CD4-positive, alpha-beta T cell (primary cell): ENCODE results near the gene GTSE1. TPM values are rescaled to one million over a fixed set of nuclear protein-coding genes. Genes with fewer than 3 reads are reported as not detected.

Experiments
- ATAC-seq: fragments of 200-7000 bp; cut with Tn5 transposase; one replicate; pipeline ENCODE4 v1.10.0; 2022; ENCODE audit warnings: mild to moderate bottlenecking; ENCODE audit not compliant: poor library complexity
- CTCF ChIA-PET: fragments of 350-600 bp; sonication (Branson Sonifier 250); formaldehyde crosslinking; loops from one replicate; lab custom pipeline; 2021; ENCODE audit warnings: antibody characterized with exemption, inconsistent platforms; lab: Charles Lee
- POLR2A ChIA-PET: fragments of 350-600 bp; sonication (Branson Sonifier 250); formaldehyde crosslinking; loops from one replicate; lab custom pipeline; 2021; ENCODE audit warnings: antibody characterized with exemption, inconsistent platforms; lab: Charles Lee
- DNase-seq, 14 experiments: peaks; one replicate each; pipeline ENCODE4 v3.0.0-alpha.2; 2013 to 2020; ENCODE audit warnings: mixed read lengths in 2 of 14
- H3K27ac ChIP-seq, 2 donors: one replicate each; pipeline versions ENCODE4 v1.5.1 to v1.7.0; 2013; ENCODE audit warnings: low read length in 2 of 2, low read depth in 1 of 2, mild to moderate bottlenecking in 1 of 2
- H3K27me3 ChIP-seq, 2 experiments: 1 replicate in 1 of 2; 2 replicates in 1 of 2; pipeline versions ENCODE4 v1.6.1 to v1.7.0; 2013; ENCODE audit warnings: low read length in 2 of 2, control low read depth in 1 of 2, mild to moderate bottlenecking in 1 of 2, moderate library complexity in 1 of 2; ENCODE audit not compliant: insufficient read depth in 2 of 2, control insufficient read depth in 1 of 2
- H3K36me3 ChIP-seq: one replicate; pipeline ENCODE4 v1.6.1; 2013; ENCODE audit warnings: low read length, control low read depth; ENCODE audit not compliant: insufficient read depth
- H3K4me1 ChIP-seq: one replicate; pipeline ENCODE4 v1.6.1; 2013; ENCODE audit warnings: low read length, control low read depth; ENCODE audit not compliant: insufficient read depth
- H3K4me3 ChIP-seq: one replicate; pipeline ENCODE4 v1.5.1; 2013; ENCODE audit warnings: mild to moderate bottlenecking, low read length, moderate library complexity
- H3K9me3 ChIP-seq, 2 experiments: 1 replicate in 1 of 2; 2 replicates in 1 of 2; pipeline versions ENCODE4 v1.6.1 to v1.7.0; 2013; ENCODE audit warnings: low read length in 2 of 2, mild to moderate bottlenecking in 2 of 2, control low read depth in 1 of 2, moderate library complexity in 1 of 2; ENCODE audit not compliant: control insufficient read depth in 1 of 2, insufficient read depth in 1 of 2
- H3K27ac Mint-ChIP-seq: one replicate; pipeline ENCODE4 v1.8.0; 2020; ENCODE audit warnings: mixed read lengths
- H3K27me3 Mint-ChIP-seq: one replicate; pipeline ENCODE4 v1.8.0; 2021; ENCODE audit warnings: mixed read lengths
- H3K36me3 Mint-ChIP-seq: one replicate; pipeline ENCODE4 v1.8.0; 2021; ENCODE audit warnings: low read depth, mixed read lengths
- H3K4me1 Mint-ChIP-seq: one replicate; pipeline ENCODE4 v1.8.0; 2021; ENCODE audit warnings: low read depth, mixed read lengths
- H3K4me3 Mint-ChIP-seq: one replicate; pipeline ENCODE4 v1.8.0; 2020; ENCODE audit warnings: mild to moderate bottlenecking, mixed read lengths
- H3K9me3 Mint-ChIP-seq: one replicate; pipeline ENCODE4 v1.8.0; 2020; ENCODE audit warnings: mixed read lengths
- intact Hi-C, 2 experiments: fragments of 100-400 bp; cut with DNase I in 1 of 2; cut with micrococcal nuclease in 1 of 2; formaldehyde crosslinking; loops; one replicate each; pipeline versions ENCODE4 v1.15.1 to v1.9.0; 2023 to 2025; cut with DNase I, micrococcal nuclease
- total RNA-seq, 174 experiments: library from RNA in 2 of 174; stranded (reverse) in 2 of 174; gene quantifications; one replicate each; pipeline ENCODE4 v1.2.3 and lab custom pipeline; 2021 to 2026
- TF ChIP-seq, protein P1 (sequence below): fragments of 200-600 bp; IDR thresholded peaks from one replicate; pipeline ENCODE4 v1.8.0; 2022; ENCODE audit warnings: antibody characterized with exemption, mild to moderate bottlenecking

GTSE1 gene
- total RNA-seq, 2 experiments from 2014 or later = 0.14 to 0.89 TPM

DNA sequence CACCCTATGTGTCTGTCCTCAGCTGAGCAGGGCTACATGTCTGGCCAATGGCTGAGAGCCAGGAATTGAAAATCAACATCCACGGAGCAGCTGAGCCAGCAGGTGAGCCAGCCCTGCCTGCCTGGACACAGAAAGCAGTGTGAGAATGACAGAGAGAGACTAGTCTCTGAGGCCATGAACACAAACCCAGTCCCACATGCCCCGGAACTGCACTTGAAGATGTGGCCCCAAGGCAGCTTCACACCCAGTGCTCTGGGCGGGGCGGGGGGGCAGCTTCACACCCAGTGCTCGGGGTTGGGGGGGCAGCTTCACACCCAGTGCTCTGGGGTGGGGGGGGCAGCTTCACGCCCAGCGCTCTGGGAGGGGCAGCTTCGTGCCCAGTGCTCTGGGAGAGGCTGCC, 76.5 kb downstream of the GTSE1 start:
- CTCF ChIA-PET = no interaction called here
- H3K4me3 ChIP-seq = no peak overlapping the region
- TF ChIP-seq, protein P1, sequence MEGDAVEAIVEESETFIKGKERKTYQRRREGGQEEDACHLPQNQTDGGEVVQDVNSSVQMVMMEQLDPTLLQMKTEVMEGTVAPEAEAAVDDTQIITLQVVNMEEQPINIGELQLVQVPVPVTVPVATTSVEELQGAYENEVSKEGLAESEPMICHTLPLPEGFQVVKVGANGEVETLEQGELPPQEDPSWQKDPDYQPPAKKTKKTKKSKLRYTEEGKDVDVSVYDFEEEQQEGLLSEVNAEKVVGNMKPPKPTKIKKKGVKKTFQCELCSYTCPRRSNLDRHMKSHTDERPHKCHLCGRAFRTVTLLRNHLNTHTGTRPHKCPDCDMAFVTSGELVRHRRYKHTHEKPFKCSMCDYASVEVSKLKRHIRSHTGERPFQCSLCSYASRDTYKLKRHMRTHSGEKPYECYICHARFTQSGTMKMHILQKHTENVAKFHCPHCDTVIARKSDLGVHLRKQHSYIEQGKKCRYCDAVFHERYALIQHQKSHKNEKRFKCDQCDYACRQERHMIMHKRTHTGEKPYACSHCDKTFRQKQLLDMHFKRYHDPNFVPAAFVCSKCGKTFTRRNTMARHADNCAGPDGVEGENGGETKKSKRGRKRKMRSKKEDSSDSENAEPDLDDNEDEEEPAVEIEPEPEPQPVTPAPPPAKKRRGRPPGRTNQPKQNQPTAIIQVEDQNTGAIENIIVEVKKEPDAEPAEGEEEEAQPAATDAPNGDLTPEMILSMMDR = no peak
- Mint-ChIP-seq H3K4me3 (no peak overlapping the region), H3K27ac (no peak overlapping the region), H3K4me1 (peaks cover 44% of the 10 kb centered on the region), H3K9me3 (peaks cover 2% of the 10 kb centered on the region), H3K27me3 (no peaks in the 10 kb centered on the region), H3K36me3 (no peaks in the 10 kb centered on the region)
- peaks cover 47% of the 10 kb centered on the region for H3K4me1 ChIP-seq
- no peaks in the 10 kb centered on the region for H3K36me3 ChIP-seq
- no peak for ATAC-seq
- POLR2A ChIA-PET = no interaction called here
- DNase-seq = peak in 3 of 14 experiments; percentile 43 to 53 (median 46)
- no peaks in the 10 kb centered on the region for H3K27me3 ChIP-seq
- peaks cover 12 to 36% of the 10 kb centered on the region in 2 experiments for H3K9me3 ChIP-seq
- intact Hi-C loops = loop anchor here in 1 of 2 experiments (5.0 kb wide), 1 partner anchor 64 kb away; no protein-coding TSS in a partner anchor
- H3K27ac ChIP-seq = no peak overlapping the region

DNA sequence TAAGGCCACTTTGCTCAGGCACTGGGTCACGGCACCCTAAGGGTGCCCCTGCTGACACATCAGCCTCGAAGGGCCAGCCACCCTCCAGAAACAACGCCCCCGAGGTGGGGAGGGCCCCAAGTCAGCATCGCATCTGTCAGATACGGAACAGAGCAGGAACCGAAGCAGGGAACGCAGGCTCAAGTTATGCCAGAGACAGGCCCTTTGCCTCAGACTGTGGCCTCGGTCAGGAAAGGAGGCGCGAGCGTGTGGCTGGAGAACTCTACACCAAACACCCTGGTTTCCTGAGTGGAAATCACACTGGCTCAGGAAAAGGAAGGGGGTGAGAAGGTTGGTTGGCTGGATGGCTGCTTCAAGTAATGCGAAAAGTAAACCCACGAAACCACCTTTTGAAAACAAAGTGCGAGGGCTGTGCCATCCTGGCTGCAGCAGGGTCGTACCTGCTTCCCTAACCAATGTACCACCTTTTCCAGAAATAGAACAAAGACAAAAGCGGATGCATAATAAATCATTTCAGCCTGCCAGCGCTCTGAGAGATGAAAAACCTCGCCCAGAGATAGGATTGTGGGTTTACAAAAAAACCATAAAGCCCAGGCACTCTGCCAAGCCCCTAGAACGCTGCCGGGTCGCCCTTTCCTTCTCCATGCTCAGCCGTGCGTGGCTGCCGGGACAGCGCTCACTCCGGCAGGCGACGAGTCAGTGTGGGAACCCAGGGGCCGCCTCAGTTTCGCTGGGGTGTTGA, 77.4 kb downstream of the GTSE1 start:
- Mint-ChIP-seq H3K4me3 (peak overlapping the region; percentile 7), H3K27me3 (no peaks in the 10 kb centered on the region), H3K4me1 (peaks cover 44% of the 10 kb centered on the region), H3K27ac (peak overlapping the region; percentile 19), H3K36me3 (no peaks in the 10 kb centered on the region), H3K9me3 (peaks cover 2% of the 10 kb centered on the region)
- Histone ChIP-seq H3K4me3 (no peak overlapping the region), H3K9me3 (peaks cover 12 to 36% of the 10 kb centered on the region in 2 experiments), H3K36me3 (no peaks in the 10 kb centered on the region), H3K4me1 (peaks cover 46% of the 10 kb centered on the region), H3K27ac (no peak overlapping the region), H3K27me3 (no peaks in the 10 kb centered on the region)
- peak; percentile 53 for ATAC-seq
- ChIA-PET POLR2A (no interaction called here), CTCF (no interaction called here)
- peak in 7 of 14 experiments; percentile 8 to 64 (median 29) for DNase-seq
- intact Hi-C loops = loop anchor here in 1 of 2 experiments (5.0 kb wide), 1 partner anchor 63 kb away; no protein-coding TSS in a partner anchor
- TF ChIP-seq, protein P1 = no peak

DNA sequence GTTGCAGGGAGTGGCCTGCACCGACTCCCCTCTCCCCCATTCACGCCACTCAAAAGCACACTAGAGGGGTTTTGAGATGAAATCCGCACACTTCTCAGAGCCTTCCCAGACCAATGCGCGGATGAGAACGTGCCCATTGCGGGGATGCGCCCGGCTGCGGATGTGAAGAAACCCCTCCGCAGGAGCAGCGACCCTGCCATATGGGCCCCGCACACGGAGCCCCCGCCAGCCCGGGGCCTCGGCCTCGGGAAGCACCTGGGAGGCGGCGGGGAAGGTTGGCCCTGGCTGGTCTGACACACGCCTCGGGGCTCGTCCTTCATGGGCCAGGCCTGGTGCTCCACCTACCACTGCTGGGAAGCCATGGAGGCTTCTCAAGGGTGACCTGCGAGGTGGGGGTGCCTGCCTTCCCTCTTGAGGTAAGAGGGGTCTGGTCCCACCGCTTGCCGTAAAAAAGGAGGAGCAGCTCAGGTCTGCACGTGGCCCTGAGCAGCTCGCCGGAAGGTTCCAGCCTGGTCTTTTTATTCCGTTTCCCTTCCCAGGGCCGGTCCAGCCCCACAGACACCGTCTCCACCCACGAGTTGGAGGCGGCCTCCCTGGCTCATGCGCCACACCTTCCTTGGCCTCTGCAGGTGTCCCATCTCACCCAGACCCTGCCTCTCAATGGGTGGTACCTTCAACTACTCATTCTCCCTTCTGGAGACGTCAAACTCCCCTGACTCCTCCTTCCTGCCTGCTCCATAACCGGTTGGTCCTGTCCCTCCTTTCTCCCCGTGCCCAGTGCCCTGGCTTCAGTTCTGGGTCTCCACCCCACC, 78.2 kb downstream of the GTSE1 start:
- H3K9me3 Mint-ChIP-seq = peaks cover 2% of the 10 kb centered on the region

More for the DNA sequence above, 78.2 kb downstream of the GTSE1 start:
- Mint-ChIP-seq H3K27me3 (no peaks in the 10 kb centered on the region), H3K36me3 (no peaks in the 10 kb centered on the region), H3K4me1 (peaks cover 42% of the 10 kb centered on the region), H3K27ac (no peak overlapping the region), H3K4me3 (peak overlapping the region; percentile 7)
- Histone ChIP-seq H3K9me3 (peaks cover 12 to 36% of the 10 kb centered on the region in 2 experiments), H3K4me3 (no peak overlapping the region), H3K27me3 (no peaks in the 10 kb centered on the region), H3K36me3 (no peaks in the 10 kb centered on the region), H3K27ac (no peak overlapping the region), H3K4me1 (peaks cover 41% of the 10 kb centered on the region)
- TF ChIP-seq, protein P1 = no peak
- ChIA-PET CTCF (no interaction called here), POLR2A (no interaction called here)
- ATAC-seq (no peak), DNase-seq (no peak)
- intact Hi-C loops = loop anchor here in 1 of 2 experiments (5.0 kb wide), 1 partner anchor 62 kb away; no protein-coding TSS in a partner anchor
